ENCODE measurements around the gene LAMB1.

DNA sequence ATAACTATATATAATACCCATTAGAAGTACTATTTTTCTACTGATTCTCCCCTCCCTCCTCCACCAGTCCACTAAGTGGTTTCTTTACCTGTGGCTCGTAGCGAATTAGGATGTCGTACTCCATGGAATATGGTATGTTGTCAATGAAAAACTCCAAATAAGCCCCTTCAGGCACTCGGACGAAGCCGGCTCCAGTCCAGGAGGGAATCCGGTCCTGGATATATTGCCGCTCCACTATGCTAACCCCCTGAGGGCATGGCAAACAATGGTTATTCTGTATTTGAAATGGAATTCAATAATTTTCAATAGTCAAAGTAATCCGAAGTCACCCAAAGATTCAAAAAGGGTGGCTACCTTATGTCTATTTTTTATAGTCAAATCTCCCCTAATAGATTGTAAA, 40.1 kb downstream of the LAMB1 start:
- TF ChIP-seq, protein P1, sequence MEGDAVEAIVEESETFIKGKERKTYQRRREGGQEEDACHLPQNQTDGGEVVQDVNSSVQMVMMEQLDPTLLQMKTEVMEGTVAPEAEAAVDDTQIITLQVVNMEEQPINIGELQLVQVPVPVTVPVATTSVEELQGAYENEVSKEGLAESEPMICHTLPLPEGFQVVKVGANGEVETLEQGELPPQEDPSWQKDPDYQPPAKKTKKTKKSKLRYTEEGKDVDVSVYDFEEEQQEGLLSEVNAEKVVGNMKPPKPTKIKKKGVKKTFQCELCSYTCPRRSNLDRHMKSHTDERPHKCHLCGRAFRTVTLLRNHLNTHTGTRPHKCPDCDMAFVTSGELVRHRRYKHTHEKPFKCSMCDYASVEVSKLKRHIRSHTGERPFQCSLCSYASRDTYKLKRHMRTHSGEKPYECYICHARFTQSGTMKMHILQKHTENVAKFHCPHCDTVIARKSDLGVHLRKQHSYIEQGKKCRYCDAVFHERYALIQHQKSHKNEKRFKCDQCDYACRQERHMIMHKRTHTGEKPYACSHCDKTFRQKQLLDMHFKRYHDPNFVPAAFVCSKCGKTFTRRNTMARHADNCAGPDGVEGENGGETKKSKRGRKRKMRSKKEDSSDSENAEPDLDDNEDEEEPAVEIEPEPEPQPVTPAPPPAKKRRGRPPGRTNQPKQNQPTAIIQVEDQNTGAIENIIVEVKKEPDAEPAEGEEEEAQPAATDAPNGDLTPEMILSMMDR (IDR thresholded peaks at IDR 0.05), result no peak
- no peak for TF ChIP-seq POLR2A (IDR thresholded peaks at IDR 0.05)

Data from esophagus squamous epithelium (tissue), 4 donors.